ENCODE measurements around the gene SLC36A4.
"Not testable (repeated sequence)": the region's sequence is repeated elsewhere in the genome, so short reads cannot be mapped to it uniquely, and the experiment has no call there.

SLC36A4 gene

DNA sequence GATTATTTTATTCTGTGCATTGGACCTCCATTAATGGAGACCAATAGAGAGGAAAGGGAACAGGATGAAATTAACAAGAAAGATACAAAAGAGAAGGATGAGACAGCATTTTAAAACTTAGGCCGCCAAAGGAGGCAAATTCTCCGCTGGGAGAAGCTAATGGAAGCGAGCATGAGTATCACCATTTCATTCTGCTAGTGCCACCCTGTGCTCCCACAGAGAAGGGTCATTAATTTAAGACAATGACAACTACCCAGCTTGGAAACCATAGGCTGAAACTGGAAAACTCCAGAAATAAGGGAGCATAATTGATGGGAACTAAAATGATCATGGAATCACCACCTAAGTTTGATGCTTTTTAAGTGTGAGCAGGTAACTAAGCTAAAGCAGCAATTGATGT is 69.2 kb downstream of the SLC36A4 start:
- FAIRE-seq (no peak), DNase-seq (ENCODE audit: insufficient read length, low spot score) (no peak)

DNA sequence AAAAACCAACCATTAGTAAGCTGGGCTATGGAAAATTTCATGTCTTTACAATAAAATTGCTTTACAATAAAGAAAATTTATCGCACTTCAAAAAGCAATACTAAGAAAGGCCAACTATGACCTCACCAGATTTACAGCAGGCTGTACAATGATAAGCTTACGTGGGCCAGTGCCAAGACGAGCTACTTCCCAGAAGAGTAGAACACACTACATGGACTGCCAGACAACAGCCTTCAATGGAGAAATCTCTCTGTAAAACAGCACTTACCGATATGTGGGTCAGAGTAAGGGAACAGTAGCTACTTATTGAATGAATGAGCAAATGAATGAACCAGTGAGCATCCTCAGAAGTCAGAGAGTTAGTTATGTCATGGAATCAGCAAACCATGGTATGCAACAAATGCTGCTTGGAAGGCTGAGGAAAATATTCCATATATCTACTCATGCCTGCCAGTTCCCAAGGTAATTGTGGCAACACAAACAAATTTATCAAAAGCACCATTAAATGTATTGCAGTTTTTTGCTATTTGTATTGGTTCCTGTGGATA is 74.4 kb downstream of the SLC36A4 start:
- no peak for DNase-seq (ENCODE audit: insufficient read length, low spot score)
- no peak for FAIRE-seq

DNA sequence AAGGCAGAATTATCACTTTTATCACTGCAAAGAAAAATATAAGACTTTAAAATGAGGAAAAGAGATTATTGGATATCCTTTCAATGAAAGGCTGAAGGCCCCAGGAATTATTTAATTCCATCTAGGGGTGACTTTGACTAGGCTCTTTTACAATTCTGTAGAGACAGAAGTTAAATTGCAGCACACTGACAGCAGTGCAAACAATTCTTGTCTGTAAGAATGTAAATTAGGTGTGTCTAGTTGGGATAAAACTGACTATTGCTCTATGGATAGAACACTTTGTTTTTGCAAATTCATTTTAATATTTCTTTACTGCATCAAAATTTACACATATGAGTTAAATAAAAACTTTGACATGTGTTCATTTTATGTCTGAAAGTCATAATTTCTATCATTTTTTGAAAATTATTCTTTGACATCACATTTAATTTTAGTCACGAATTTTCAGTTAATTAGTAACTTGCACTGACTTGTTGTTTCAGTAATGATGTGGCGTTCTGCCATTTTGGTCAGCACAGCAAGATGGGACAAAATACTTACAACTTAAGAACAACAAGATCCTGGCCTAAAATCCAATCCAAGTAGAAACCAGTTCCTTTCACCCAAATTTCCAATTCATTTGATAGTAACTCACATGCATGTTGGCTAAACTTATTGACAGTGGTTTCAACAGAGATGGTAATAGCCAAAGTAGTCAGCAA is 75.1 kb downstream of the SLC36A4 start:
- DNase-seq (ENCODE audit: insufficient read length, low spot score) (no peak), FAIRE-seq (no peak)

DNA sequence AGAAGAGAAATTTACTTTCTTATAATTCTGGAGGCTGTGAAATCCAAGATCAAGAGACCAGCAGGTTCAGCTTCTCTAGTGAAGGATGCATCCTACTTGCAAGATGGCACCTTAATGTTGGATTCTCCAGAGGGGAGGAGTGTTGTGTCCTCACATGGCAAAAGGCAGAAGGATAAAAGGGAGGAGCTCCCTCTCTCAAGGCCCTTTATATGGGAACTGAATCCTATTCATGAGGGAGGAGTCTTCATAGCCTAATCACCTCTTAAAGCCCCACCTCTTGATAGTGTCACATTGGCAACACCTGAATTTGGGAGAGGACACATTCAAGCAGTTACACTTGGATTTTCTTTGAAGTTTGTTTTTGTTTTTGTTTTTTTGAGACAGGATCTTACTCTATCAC is 79.5 kb downstream of the SLC36A4 start:
- DNase-seq (ENCODE audit: insufficient read length, low spot score) (no peak), FAIRE-seq (no peak)

DNA sequence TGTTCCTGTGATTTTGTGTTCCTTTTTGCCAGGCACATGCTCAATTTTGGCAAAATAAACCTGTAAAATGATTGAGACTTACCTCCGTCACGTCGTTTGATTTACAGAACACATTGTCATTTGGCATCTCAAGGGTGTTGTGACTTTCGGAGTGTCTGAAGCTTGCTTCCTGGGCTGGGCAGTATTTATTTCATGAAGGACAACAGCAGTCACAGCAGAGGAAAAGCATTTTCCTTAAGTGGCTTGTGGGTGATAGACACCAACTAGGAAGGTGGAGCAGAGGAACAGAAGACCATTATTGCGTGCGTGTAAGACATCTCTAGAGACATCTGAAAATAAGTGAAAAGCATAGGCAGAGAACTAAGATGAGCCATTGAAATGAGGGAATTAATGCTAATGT is 80.2 kb downstream of the SLC36A4 start:
- FAIRE-seq = no peak
- no peak for DNase-seq (ENCODE audit: insufficient read length, low spot score)

DNA sequence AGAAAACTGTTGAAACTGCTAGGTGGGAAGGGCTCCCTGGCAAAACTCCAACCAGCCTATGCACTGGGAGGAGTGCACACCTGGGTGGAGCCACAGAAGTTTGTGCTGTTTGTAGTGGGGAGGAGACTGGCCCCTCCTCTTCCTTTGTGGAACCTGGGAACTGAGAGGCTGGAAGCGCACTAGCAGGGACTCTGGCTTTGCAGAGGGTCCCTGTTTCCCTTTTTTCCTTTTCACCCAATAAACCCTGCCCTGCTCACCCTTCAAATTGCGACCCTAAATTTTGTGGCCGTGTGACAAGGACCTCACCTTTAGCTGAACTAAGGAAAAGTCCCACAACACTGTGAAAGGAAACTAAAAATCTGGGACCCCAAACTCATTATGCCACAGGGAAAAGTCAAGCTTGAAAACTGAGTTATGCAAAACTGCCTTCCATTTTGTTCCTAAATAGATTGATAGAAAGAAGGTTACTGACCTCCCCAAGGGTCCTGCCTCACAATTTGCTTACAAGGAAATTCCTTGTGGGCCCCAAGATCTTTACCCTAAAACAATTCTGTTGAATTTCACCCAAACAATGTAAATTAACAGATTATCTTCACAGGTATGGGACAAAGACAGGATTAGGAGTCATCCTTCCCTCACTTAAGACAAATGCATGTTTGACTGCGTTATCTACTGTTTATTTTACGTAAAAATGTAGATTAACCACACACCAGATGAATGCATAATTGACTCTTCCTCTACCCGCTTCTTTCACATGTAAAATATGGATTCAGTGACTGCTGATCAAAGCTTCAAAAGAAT is 81.0 kb downstream of the SLC36A4 start:
- no peak for FAIRE-seq

DNA sequence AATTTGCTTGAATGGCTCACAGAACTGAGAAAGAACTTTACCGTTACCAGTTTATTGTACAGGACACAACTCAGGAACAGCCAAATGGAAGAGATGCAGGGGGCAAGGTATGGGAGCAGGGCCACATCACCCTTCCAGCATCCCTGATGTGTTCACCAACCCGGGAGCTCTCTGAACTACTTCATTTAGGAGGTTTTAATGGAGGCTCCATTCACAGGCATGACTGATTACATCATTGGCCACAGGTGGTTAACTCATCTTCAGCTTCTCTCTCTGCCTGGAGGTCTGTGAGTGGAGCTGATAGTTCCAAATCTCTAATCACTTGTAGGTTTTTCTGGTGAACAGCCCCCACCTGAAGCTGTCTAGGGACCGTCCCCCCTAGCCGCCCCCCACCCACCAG is 83.5 kb downstream of the SLC36A4 start:
- no peak for FAIRE-seq
- DNase-seq (ENCODE audit: insufficient read length, low spot score) = no peak

More for the DNA sequence above, 81.0 kb downstream of the SLC36A4 start:
- no peak for DNase-seq (ENCODE audit: insufficient read length, low spot score)

DNA sequence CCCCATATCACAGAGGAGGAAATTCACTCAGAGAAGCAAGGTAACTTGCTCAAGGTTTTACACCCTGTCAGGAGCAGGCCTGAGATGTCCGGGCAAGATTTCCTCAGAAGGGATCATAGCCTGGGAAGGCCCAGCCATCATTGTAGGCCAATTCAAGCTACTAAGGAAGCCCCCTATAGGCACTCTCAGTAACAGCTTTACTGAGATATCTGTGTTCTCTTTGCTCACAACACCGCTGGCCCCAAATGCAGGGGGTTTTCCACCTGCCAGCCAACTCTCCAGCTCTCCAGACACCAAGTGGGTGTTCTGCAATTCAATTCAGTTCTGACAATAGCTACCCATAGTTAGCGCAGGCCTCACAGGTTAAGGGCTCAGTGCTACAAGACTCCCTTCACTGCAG is 84.0 kb downstream of the SLC36A4 start:
- DNase-seq (ENCODE audit: insufficient read length, low spot score) (no peak), FAIRE-seq (no peak)

DNA sequence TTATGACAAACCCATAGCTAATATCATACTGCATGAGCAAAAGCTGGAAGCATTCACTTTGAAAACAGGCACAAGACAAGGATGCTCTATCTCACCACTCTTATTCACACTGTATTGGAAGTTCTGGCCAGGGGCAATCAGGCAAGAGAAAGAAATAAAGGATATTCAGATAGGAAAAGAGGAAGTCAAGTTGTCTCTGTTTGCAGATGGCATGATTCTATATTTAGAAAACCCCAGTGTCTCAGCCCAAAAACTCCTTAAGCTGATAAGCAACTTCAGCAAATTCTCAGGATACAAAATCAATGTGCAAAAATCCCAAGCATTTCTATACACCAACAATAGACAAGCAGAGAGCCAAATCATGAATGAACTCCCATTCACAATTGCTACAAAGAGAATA is 86.6 kb downstream of the SLC36A4 start:
- FAIRE-seq; DNase-seq (ENCODE audit: insufficient read length, low spot score): not testable (repeated sequence)

DNA sequence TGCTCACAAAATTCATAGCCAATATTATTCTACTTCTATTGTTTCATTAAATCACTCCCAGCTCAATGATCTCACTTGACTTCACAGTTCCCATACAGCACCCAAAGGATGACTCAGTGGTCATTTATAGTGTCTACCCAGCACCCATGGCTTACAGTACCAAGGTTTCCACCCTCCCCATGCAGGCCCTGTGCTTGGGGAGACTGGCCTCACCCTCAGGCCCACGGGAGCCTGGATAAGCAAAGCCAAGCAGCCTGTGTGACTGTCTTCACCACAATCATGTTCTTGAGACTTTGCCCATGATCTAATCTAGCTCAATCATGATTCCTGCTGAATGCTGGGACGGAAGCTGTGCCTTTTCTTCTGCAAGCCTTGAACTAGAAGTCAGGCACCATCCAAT is 97.6 kb downstream of the SLC36A4 start:
- FAIRE-seq = no peak
- no peak for DNase-seq (ENCODE audit: insufficient read length, low spot score)

DNA sequence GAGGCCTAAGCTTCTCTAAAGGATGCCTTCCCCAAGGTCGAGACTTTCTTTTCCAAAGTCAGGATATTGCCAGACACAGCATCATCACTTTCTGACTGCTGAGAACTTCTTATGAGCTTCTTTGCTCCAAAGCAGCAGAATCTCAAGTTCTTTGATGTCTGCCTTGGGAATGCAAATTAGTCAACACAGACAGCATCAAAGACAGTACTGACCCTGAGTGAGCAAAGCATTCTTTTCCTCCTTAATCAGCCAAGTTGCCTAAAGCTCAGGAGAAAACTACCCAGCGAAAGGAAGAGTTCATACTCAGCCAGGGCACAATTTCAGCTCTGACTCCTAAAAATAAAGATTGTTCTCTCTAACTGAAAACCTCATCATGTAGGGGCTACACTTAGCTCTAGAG is 98.0 kb downstream of the SLC36A4 start:
- no peak for DNase-seq (ENCODE audit: insufficient read length, low spot score)

More for the DNA sequence above, 98.0 kb downstream of the SLC36A4 start:
- FAIRE-seq = no peak

Data from HTR-8/SVneo (cell line).